ENCODE measurements around the gene CRTC3. TPM values are rescaled to one million over a fixed set of nuclear protein-coding genes. Genes with fewer than 3 reads are reported as not detected.

The CRTC3 gene
- total RNA-seq, 4 donors from 2014 or later, result 26.9 to 54.5 (median 42.1) TPM

GRCh38 chr15:90606641-90607040, 76.9 kb downstream of the CRTC3 start:
- TF ChIP-seq CTCF (IDR thresholded peaks at IDR 0.05; ENCODE audit: low read depth), result no peak

GRCh38 chr15:90607361-90607760, 77.6 kb downstream of the CRTC3 start:
- no peak for TF ChIP-seq CTCF (IDR thresholded peaks at IDR 0.05; ENCODE audit: low read depth)

GRCh38 chr15:90609242-90610180, 79.8 kb downstream of the CRTC3 start:
- TF ChIP-seq CTCF (IDR thresholded peaks at IDR 0.05; ENCODE audit: low read depth), result no peak

GRCh38 chr15:90610190-90610589, 80.5 kb downstream of the CRTC3 start:
- no peak for TF ChIP-seq CTCF (IDR thresholded peaks at IDR 0.05; ENCODE audit: low read depth)

- TF ChIP-seq CTCF (IDR thresholded peaks at IDR 0.05; ENCODE audit: low read depth), result no peak
These were observed 81.4 kb downstream of the CRTC3 start for GRCh38 chr15:90611157-90611556.

- TF ChIP-seq CTCF (IDR thresholded peaks at IDR 0.05; ENCODE audit: low read depth), result no peak
These were observed 87.4 kb downstream of the CRTC3 start for GRCh38 chr15:90617171-90617570.

GRCh38 chr15:90617668-90618097, 88.0 kb downstream of the CRTC3 start:
- no peak for TF ChIP-seq CTCF (IDR thresholded peaks at IDR 0.05; ENCODE audit: low read depth)

Measured in subcutaneous adipose tissue (tissue), 4 donors.